Smooth muscle cell (in vitro differentiated cells): Measurements from ENCODE around the gene PRODH. TPM values are rescaled to one million over a fixed set of nuclear protein-coding genes. Genes with fewer than 3 reads are reported as not detected.

ENCODE experiments used
- DNase-seq: peaks from one replicate; lab custom pipeline; 2025; ENCODE audit not compliant: unreplicated experiment; lab: John Stamatoyannopoulos, UW
- H2AFZ ChIP-seq: fragments of 200-600 bp; sonication (generic); 2 replicates; pipeline ENCODE4 v1.6.0; 2016; ENCODE audit warnings: antibody characterized with exemption, low read depth, mild to moderate bottlenecking
- H3F3A ChIP-seq: fragments of 200-600 bp; sonication (generic); 2 replicates; pipeline ENCODE4 v1.6.0; 2017; ENCODE audit warnings: antibody characterized with exemption, low read depth
- H3K27ac ChIP-seq: fragments of 200-600 bp; sonication (generic); 2 replicates; pipeline ENCODE4 v1.5.1; 2016; ENCODE audit warnings: low read depth, mild to moderate bottlenecking
- H3K27me3 ChIP-seq: fragments of 200-600 bp; sonication (generic); 2 replicates; pipeline ENCODE4 v1.6.1; 2016; ENCODE audit warnings: low read depth, mild to moderate bottlenecking
- H3K36me3 ChIP-seq: fragments of 200-600 bp; sonication (generic); 2 replicates; pipeline ENCODE4 v1.5.1; 2016; ENCODE audit warnings: low read depth
- H3K4me1 ChIP-seq: fragments of 200-600 bp; sonication (generic); 2 replicates; pipeline ENCODE4 v1.5.1; 2016; ENCODE audit warnings: low read depth
- H3K4me2 ChIP-seq: fragments of 200-600 bp; sonication (generic); 2 replicates; pipeline ENCODE4 v1.6.0; 2016; ENCODE audit warnings: mild to moderate bottlenecking
- H3K4me3 ChIP-seq: fragments of 200-600 bp; sonication (generic); 2 replicates; pipeline ENCODE4 v1.5.1; 2016; ENCODE audit warnings: mild to moderate bottlenecking
- H3K79me2 ChIP-seq: fragments of 200-600 bp; sonication (generic); 2 replicates; pipeline ENCODE4 v1.6.0; 2016; ENCODE audit warnings: low read depth, mild to moderate bottlenecking
- H3K9ac ChIP-seq: fragments of 200-600 bp; sonication (generic); 2 replicates; pipeline ENCODE4 v1.6.0; 2016; ENCODE audit warnings: low read depth
- H3K9me3 ChIP-seq: fragments of 200-600 bp; sonication (generic); replicated peaks from 2 replicates; pipeline ENCODE4 v1.5.1; 2016; ENCODE audit warnings: low read depth
- H4K20me1 ChIP-seq: fragments of 200-600 bp; sonication (generic); 2 replicates; pipeline ENCODE4 v1.6.0; 2016; ENCODE audit warnings: low read depth
- CTCF ChIP-seq: fragments of 200-600 bp; sonication (generic); IDR thresholded peaks from 2 replicates; pipeline ENCODE4 v1.5.1; 2017; ENCODE audit warnings: borderline replicate concordance, mild to moderate bottlenecking, antibody characterized with exemption; ENCODE audit not compliant: insufficient read depth, poor library complexity, severe bottlenecking
- WGBS: methylation state at CpG from one replicate; pipeline ENCODE4 v1.1.7; 2016; ENCODE audit warnings: low lambda C conversion rate; 5-methylcytosine and 5-hydroxymethylcytosine counted together
- polyA plus RNA-seq: library from polyadenylated mRNA; unstranded; fragments of >200 nt; fragmentation: Nextera tagmentation; extraction: Ambion mirVana; gene quantifications from 2 replicates; pipeline ENCODE4 v1.2.1, GENCODE V29; 2016
- total RNA-seq: library from RNA; depleted of rRNA; stranded (reverse); fragments of >200 nt; gene quantifications from 2 replicates; pipeline ENCODE4 v1.2.3, GENCODE V29; 2014

PRODH gene
- total and polyA plus RNA-seq, 2 experiments from 2014 or later, result 0.18 TPM; not detected in 1

- Histone ChIP-seq H3K4me2 (no peak overlapping the region), H2AFZ (no peak overlapping the region)
- no peak for TF ChIP-seq CTCF
Measured at GRCh38 chr22:18931905-18932652, 4.0 kb downstream of the PRODH start.

GRCh38 chr22:18929459-18929858, 6.6 kb downstream of the PRODH start:
- DNase-seq, result no peak
- H2AFZ ChIP-seq, result no peak overlapping the region

More at GRCh38 chr22:18931905-18932652, 4.0 kb downstream of the PRODH start:
- Histone ChIP-seq H3K27me3 (no peaks in the 10 kb centered on the region), H3F3A (no peaks in the 10 kb centered on the region), H4K20me1 (no peaks in the 10 kb centered on the region), H3K27ac (no peak overlapping the region), H3K79me2 (no peaks in the 10 kb centered on the region), H3K36me3 (no peaks in the 10 kb centered on the region), H3K9me3 (no peaks in the 10 kb centered on the region), H3K4me3 (no peak overlapping the region), H3K9ac (no peak overlapping the region), H3K4me1 (no peaks in the 10 kb centered on the region)
- WGBS, result no CpG with 5 or more reads among the region's 16 CpGs
- no peak for DNase-seq

GRCh38 chr22:18927573-18927972, 8.5 kb downstream of the PRODH start:
- Histone ChIP-seq H4K20me1 (no peaks in the 10 kb centered on the region), H3K9ac (no peak overlapping the region), H3K9me3 (no peaks in the 10 kb centered on the region), H3K4me1 (no peaks in the 10 kb centered on the region), H3K4me2 (no peak overlapping the region), H3K79me2 (no peaks in the 10 kb centered on the region), H3K27me3 (no peaks in the 10 kb centered on the region), H3K27ac (no peak overlapping the region), H3K36me3 (no peaks in the 10 kb centered on the region), H2AFZ (no peak overlapping the region), H3K4me3 (no peak overlapping the region), H3F3A (no peaks in the 10 kb centered on the region)
- TF ChIP-seq CTCF, result no peak
- DNase-seq, result no peak
- WGBS, result no CpG with 5 or more reads among the region's 5 CpGs

More at GRCh38 chr22:18929459-18929858, 6.6 kb downstream of the PRODH start:
- WGBS, result 0% methylated on average over 1 of the region's 5 CpGs
- no peaks in the 10 kb centered on the region for H3F3A ChIP-seq
- no peak overlapping the region for H3K27ac ChIP-seq
- no peaks in the 10 kb centered on the region for H3K4me1 ChIP-seq
- no peaks in the 10 kb centered on the region for H3K27me3 ChIP-seq
- H3K4me3 ChIP-seq, result no peak overlapping the region
- H3K79me2 ChIP-seq, result no peaks in the 10 kb centered on the region
- H3K9me3 ChIP-seq, result no peaks in the 10 kb centered on the region
- H3K36me3 ChIP-seq, result no peaks in the 10 kb centered on the region
- no peak for TF ChIP-seq CTCF
- H3K9ac ChIP-seq, result no peak overlapping the region
- no peaks in the 10 kb centered on the region for H4K20me1 ChIP-seq
- no peak overlapping the region for H3K4me2 ChIP-seq

- no peaks in the 10 kb centered on the region for H3K4me1 ChIP-seq
- H3K4me2 ChIP-seq, result no peak overlapping the region
- H3K4me3 ChIP-seq, result no peak overlapping the region
- no CpG with 5 or more reads among the region's 4 CpGs for WGBS
- no peak overlapping the region for H2AFZ ChIP-seq
- no peaks in the 10 kb centered on the region for H3F3A ChIP-seq
- H3K79me2 ChIP-seq, result no peaks in the 10 kb centered on the region
- no peaks in the 10 kb centered on the region for H3K9me3 ChIP-seq
- no peaks in the 10 kb centered on the region for H3K27me3 ChIP-seq
- TF ChIP-seq CTCF, result no peak
- no peaks in the 10 kb centered on the region for H3K36me3 ChIP-seq
- no peak for DNase-seq
- H3K27ac ChIP-seq, result no peak overlapping the region
- no peaks in the 10 kb centered on the region for H4K20me1 ChIP-seq
- no peak overlapping the region for H3K9ac ChIP-seq
Measured at GRCh38 chr22:18927020-18927419, 9.1 kb downstream of the PRODH start.
